Esophagus muscularis mucosa (tissue), 4 donors: ENCODE measurements around the gene CMTR1.

Source experiments
- EP300 ChIP-seq: sonication (generic); formaldehyde crosslinking; IDR thresholded peaks from one replicate; pipeline ENCODE4 v1.6.1; 2017; ENCODE audit warnings: antibody characterized with exemption
- POLR2A ChIP-seq: fragments of 450-650 bp; IDR thresholded peaks from one replicate; pipeline ENCODE4 v1.6.1; 2017; ENCODE audit warnings: antibody characterized with exemption, moderate library complexity, mild to moderate bottlenecking, low read depth
- POLR2AphosphoS5 ChIP-seq, 2 donors: sonication (generic); formaldehyde crosslinking; IDR thresholded peaks; one replicate each; pipeline ENCODE4 v1.6.1; 2017; ENCODE audit warnings: antibody characterized with exemption in 2 of 2
- TF ChIP-seq, protein P1 (sequence below), 3 experiments: fragments of 200-600 bp in 2 of 3; fragments of 450-650 bp in 1 of 3; sonication (generic) in 2 of 3; IDR thresholded peaks; one replicate each; pipeline ENCODE4 v1.5.1; 2017 to 2019; ENCODE audit warnings: antibody characterized with exemption in 3 of 3, mild to moderate bottlenecking in 2 of 3, moderate library complexity in 1 of 3

DNA sequence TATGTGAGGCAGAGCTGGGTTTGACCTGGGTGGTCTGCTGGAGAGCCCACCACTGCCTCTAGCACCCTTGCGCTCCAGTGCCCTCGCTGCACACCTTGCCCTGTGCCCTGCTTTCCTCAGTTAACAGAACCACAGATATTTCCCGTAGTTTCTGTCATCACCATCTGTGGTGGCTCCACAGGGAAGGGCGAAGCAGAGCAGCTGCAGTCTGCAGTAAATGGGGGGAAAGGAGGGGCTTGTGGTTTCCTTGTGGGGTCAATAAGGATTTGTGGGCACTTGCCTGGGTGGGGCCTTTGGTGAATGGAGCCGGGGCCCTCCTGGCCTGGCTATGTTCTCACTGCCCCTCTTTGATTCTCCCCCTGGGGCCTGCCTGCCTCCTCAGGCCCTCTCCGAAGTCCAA lies 87.9 kb downstream of the CMTR1 start:
- TF ChIP-seq, protein P1, sequence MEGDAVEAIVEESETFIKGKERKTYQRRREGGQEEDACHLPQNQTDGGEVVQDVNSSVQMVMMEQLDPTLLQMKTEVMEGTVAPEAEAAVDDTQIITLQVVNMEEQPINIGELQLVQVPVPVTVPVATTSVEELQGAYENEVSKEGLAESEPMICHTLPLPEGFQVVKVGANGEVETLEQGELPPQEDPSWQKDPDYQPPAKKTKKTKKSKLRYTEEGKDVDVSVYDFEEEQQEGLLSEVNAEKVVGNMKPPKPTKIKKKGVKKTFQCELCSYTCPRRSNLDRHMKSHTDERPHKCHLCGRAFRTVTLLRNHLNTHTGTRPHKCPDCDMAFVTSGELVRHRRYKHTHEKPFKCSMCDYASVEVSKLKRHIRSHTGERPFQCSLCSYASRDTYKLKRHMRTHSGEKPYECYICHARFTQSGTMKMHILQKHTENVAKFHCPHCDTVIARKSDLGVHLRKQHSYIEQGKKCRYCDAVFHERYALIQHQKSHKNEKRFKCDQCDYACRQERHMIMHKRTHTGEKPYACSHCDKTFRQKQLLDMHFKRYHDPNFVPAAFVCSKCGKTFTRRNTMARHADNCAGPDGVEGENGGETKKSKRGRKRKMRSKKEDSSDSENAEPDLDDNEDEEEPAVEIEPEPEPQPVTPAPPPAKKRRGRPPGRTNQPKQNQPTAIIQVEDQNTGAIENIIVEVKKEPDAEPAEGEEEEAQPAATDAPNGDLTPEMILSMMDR (IDR thresholded peaks at IDR 0.05) = no peak
- TF ChIP-seq POLR2A = no peak
- no peak for TF ChIP-seq EP300
- TF ChIP-seq POLR2AphosphoS5 (IDR thresholded peaks at IDR 0.05) = no peak
